SK-N-SH treated with all-trans-retinoic acid at 6 μM for 48 hours (cell line): ENCODE measurements around the gene ST3GAL5.

Experiments
- ATAC-seq: fragments of 200-7000 bp; cut with Tn5 transposase; 3 replicates; pipeline ENCODE4 v1.9.1; 2020; ENCODE audit warnings: mild to moderate bottlenecking, moderate library complexity
- ARNTL ChIP-seq: fragments of 450-650 bp; formaldehyde crosslinking; IDR thresholded peaks from 2 replicates; pipeline ENCODE4 v1.5.0; 2020; ENCODE audit warnings: low read depth, mild to moderate bottlenecking, moderate library complexity, borderline replicate concordance
- BACH2 ChIP-seq: fragments of 250-450 bp; sonication (Bioruptor Pico); IDR thresholded peaks from 2 replicates; pipeline ENCODE4 v1.9.0; 2021; ENCODE audit warnings: mild to moderate bottlenecking, borderline replicate concordance
- CREB5 ChIP-seq: fragments of 250-450 bp; sonication (Bioruptor Pico); IDR thresholded peaks from 2 replicates; pipeline ENCODE4 v1.5.1; 2020; ENCODE audit warnings: low read depth, mild to moderate bottlenecking, moderate library complexity
- CSDC2 ChIP-seq: fragments of 250-450 bp; sonication (Bioruptor Pico); IDR thresholded peaks from 2 replicates; pipeline ENCODE4 v1.5.0; 2020; ENCODE audit warnings: mild to moderate bottlenecking, moderate library complexity
- CSRNP3 ChIP-seq: fragments of 250-450 bp; sonication (Bioruptor Pico); IDR thresholded peaks from 2 replicates; pipeline ENCODE4 v1.5.1; 2021; ENCODE audit warnings: mild to moderate bottlenecking, moderate library complexity
- GLIS3 ChIP-seq: fragments of 250-450 bp; sonication (Bioruptor Pico); IDR thresholded peaks from 2 replicates; pipeline ENCODE4 v1.5.0; 2020; ENCODE audit warnings: mild to moderate bottlenecking, moderate library complexity
- ISL1 ChIP-seq: fragments of 250-450 bp; sonication (Bioruptor Pico); IDR thresholded peaks from 2 replicates; pipeline ENCODE4 v2.1.2; 2022; ENCODE audit warnings: mild to moderate bottlenecking, moderate library complexity
- OSR1 ChIP-seq: fragments of 250-450 bp; sonication (Bioruptor Pico); IDR thresholded peaks from 2 replicates; pipeline ENCODE4 v1.8.0; 2022; ENCODE audit warnings: moderate library complexity, mild to moderate bottlenecking, inconsistent platforms
- PATZ1 ChIP-seq: fragments of 250-450 bp; sonication (Bioruptor Pico); IDR thresholded peaks from 2 replicates; pipeline ENCODE4 v1.8.0; 2020; ENCODE audit warnings: mild to moderate bottlenecking, moderate library complexity, borderline replicate concordance
- POU6F1 ChIP-seq: fragments of 250-450 bp; sonication (Bioruptor Pico); IDR thresholded peaks from 2 replicates; pipeline ENCODE4 v1.8.0; 2021; ENCODE audit warnings: low read depth, mild to moderate bottlenecking, moderate library complexity, borderline replicate concordance
- SNAI2 ChIP-seq: fragments of 250-450 bp; sonication (Bioruptor Pico); IDR thresholded peaks from 2 replicates; pipeline ENCODE4 v1.5.0; 2020; ENCODE audit warnings: mild to moderate bottlenecking, moderate library complexity
- TCF4 ChIP-seq: fragments of 250-450 bp; sonication (Bioruptor Pico); IDR thresholded peaks from 2 replicates; pipeline ENCODE4 v1.8.0; 2021; ENCODE audit warnings: mild to moderate bottlenecking, moderate library complexity, borderline replicate concordance
- TOX ChIP-seq: fragments of 250-450 bp; sonication (Bioruptor Pico); IDR thresholded peaks from 2 replicates; pipeline ENCODE4 v1.8.0; 2021; ENCODE audit warnings: mild to moderate bottlenecking, moderate library complexity, borderline replicate concordance
- TSHZ2 ChIP-seq: fragments of 250-450 bp; sonication (Bioruptor Pico); IDR thresholded peaks from 2 replicates; pipeline ENCODE4 v1.5.0; 2020; ENCODE audit warnings: mild to moderate bottlenecking, moderate library complexity
- ZFP3 ChIP-seq: fragments of 250-450 bp; sonication (Bioruptor Pico); IDR thresholded peaks from 2 replicates; pipeline ENCODE4 v1.5.0; 2020; ENCODE audit warnings: mild to moderate bottlenecking, moderate library complexity
- ZFP30 ChIP-seq: fragments of 450-650 bp; formaldehyde crosslinking; IDR thresholded peaks from 2 replicates; pipeline ENCODE4 v1.5.0; 2022; ENCODE audit warnings: mild to moderate bottlenecking, moderate library complexity
- ZNF565 ChIP-seq: fragments of 450-650 bp; formaldehyde crosslinking; conservative IDR thresholded peaks from 2 replicates; pipeline ENCODE4 v1.5.0; 2020; ENCODE audit warnings: low read depth, mild to moderate bottlenecking, moderate library complexity
- ZNF70 ChIP-seq: fragments of 450-650 bp; formaldehyde crosslinking; IDR thresholded peaks from 2 replicates; pipeline ENCODE4 v1.5.0; 2020; ENCODE audit warnings: mild to moderate bottlenecking, moderate library complexity

Gene ST3GAL5

GRCh38 chr2:85844486-85844885, 44.3 kb downstream of the ST3GAL5 start:
- TF ChIP-seq TCF4 (CRISPR knock-in tag), result no peak
- TF ChIP-seq ISL1 (CRISPR knock-in tag), result no peak
- TF ChIP-seq CREB5 (CRISPR knock-in tag), result no peak
- TF ChIP-seq ARNTL (CRISPR knock-in tag), result no peak
- TF ChIP-seq PATZ1 (CRISPR knock-in tag), result no peak
- TF ChIP-seq POU6F1 (CRISPR knock-in tag), result no peak
- no peak for TF ChIP-seq TSHZ2 (CRISPR knock-in tag)
- TF ChIP-seq SNAI2 (CRISPR knock-in tag), result no peak
- no peak for TF ChIP-seq TOX (CRISPR knock-in tag)
- TF ChIP-seq ZNF565 (CRISPR knock-in tag), result no peak
- TF ChIP-seq CSRNP3 (CRISPR knock-in tag), result no peak
- no peak for TF ChIP-seq ZNF70 (CRISPR knock-in tag)
- no peak for TF ChIP-seq GLIS3 (CRISPR knock-in tag)
- no peak for TF ChIP-seq BACH2 (CRISPR knock-in tag)
- no peak for TF ChIP-seq ZFP3 (CRISPR knock-in tag)
- TF ChIP-seq CSDC2 (CRISPR knock-in tag), result no peak
- no peak for TF ChIP-seq ZFP30
- TF ChIP-seq, all 23 proteins: peak for 0
- no peak for ATAC-seq

GRCh38 chr2:85843543-85843942, 45.2 kb downstream of the ST3GAL5 start:
- no peak for TF ChIP-seq GLIS3 (CRISPR knock-in tag)
- TF ChIP-seq CSRNP3 (CRISPR knock-in tag), result no peak
- no peak for ATAC-seq

- TF ChIP-seq BACH2 (CRISPR knock-in tag) (no peak), ZFP3 (CRISPR knock-in tag) (no peak), OSR1 (CRISPR knock-in tag) (no peak), ZFP30 (no peak), ISL1 (CRISPR knock-in tag) (no peak), CSRNP3 (CRISPR knock-in tag) (no peak), TOX (CRISPR knock-in tag) (no peak)
- no peak for ATAC-seq
These were observed 48.7 kb downstream of the ST3GAL5 start for GRCh38 chr2:85840091-85840490.
